Activated CD4-positive, alpha-beta T cell treated with anti-CD3 and anti-CD28 coated beads, Interleukin-10, Interleukin-2, amounts not matched to agents 100 ng/mL and 50 ng/mL, durations not matched to agents 16 hours and 8 hours (primary cell): ENCODE data around the gene KRT77.
"Not testable (repeated sequence)": the region's sequence is repeated elsewhere in the genome, so short reads cannot be mapped to it uniquely, and the experiment has no call there.

Experiments used
- DNase-seq: peaks from one replicate; pipeline ENCODE4 v3.0.0-alpha.2; 2020

KRT77 gene

GRCh38 chr12:52721838-52722470 is 18.6 kb upstream of the KRT77 start:
- no peak for DNase-seq

- DNase-seq, result no peak
Observed at GRCh38 chr12:52720365-52720886, 17.1 kb upstream of the KRT77 start.

- no peak for DNase-seq
Observed at GRCh38 chr12:52716061-52716460, 12.7 kb upstream of the KRT77 start.

- DNase-seq, result no peak
Observed at GRCh38 chr12:52715416-52715815, 12.1 kb upstream of the KRT77 start.

- no peak for DNase-seq
Observed at GRCh38 chr12:52714887-52715281, 11.6 kb upstream of the KRT77 start.

- no peak for DNase-seq
Observed at GRCh38 chr12:52713960-52714886, 10.9 kb upstream of the KRT77 start.

- not testable (repeated sequence) for DNase-seq
Observed at GRCh38 chr12:52712122-52712521, 8.8 kb upstream of the KRT77 start.

GRCh38 chr12:52710730-52711129 is 7.4 kb upstream of the KRT77 start:
- DNase-seq, result no peak

- no peak for DNase-seq
Observed at GRCh38 chr12:52708010-52708409, 4.7 kb upstream of the KRT77 start.

- DNase-seq, result no peak
Observed at GRCh38 chr12:52704464-52704863, 1.1 kb upstream of the KRT77 start.

- no peak for DNase-seq
Observed at GRCh38 chr12:52703878-52704277, 554 bp upstream of the KRT77 start.

- no peak for DNase-seq
Observed at GRCh38 chr12:52702338-52702737, 986 bp downstream of the KRT77 start.

GRCh38 chr12:52701281-52701680 is 2.0 kb downstream of the KRT77 start:
- no peak for DNase-seq

- DNase-seq, result no peak
Observed at GRCh38 chr12:52699960-52700359, 3.4 kb downstream of the KRT77 start.

GRCh38 chr12:52699373-52699772 is 4.0 kb downstream of the KRT77 start:
- no peak for DNase-seq

- no peak for DNase-seq
Observed at GRCh38 chr12:52698651-52699340, 4.5 kb downstream of the KRT77 start.

GRCh38 chr12:52697058-52697582 is 6.2 kb downstream of the KRT77 start:
- no peak for DNase-seq

GRCh38 chr12:52696588-52696987 is 6.7 kb downstream of the KRT77 start:
- no peak for DNase-seq

GRCh38 chr12:52695039-52695438 is 8.3 kb downstream of the KRT77 start:
- DNase-seq, result no peak

- DNase-seq, result no peak
Observed at GRCh38 chr12:52694151-52694550, 9.2 kb downstream of the KRT77 start.

- DNase-seq, result no peak
Observed at GRCh38 chr12:52693261-52693660, 10.1 kb downstream of the KRT77 start.

- no peak for DNase-seq
Observed at GRCh38 chr12:52692254-52692653, 11.1 kb downstream of the KRT77 start.

GRCh38 chr12:52691841-52692150 is 11.5 kb downstream of the KRT77 start:
- no peak for DNase-seq
